Fibroblast of pulmonary artery (primary cell): Measurements from ENCODE around the gene WEE1.
A peak's percentile ranks its signal among the peaks of the same experiment; 100 is the strongest.

Source experiments
- DNase-seq: peaks from one replicate; pipeline ENCODE4 v3.0.0-alpha.2; 2010; ENCODE audit warnings: low read depth
- H3K4me3 ChIP-seq: replicated peaks from 2 replicates; pipeline ENCODE4 v1.5.1; 2011; ENCODE audit warnings: low read depth, mild to moderate bottlenecking, control low read depth, low read length, moderate library complexity
- CTCF ChIP-seq: IDR thresholded peaks from 2 replicates; pipeline ENCODE4 v1.5.1; 2011; ENCODE audit warnings: mild to moderate bottlenecking, control low read depth, low read length, inconsistent platforms; ENCODE audit errors: missing control alignments

The WEE1 gene

GRCh38 chr11:9571071-9571762, 2.3 kb upstream of the WEE1 start:
- no peak overlapping the region for H3K4me3 ChIP-seq
- DNase-seq, result no peak
- no peak for TF ChIP-seq CTCF

GRCh38 chr11:9571763-9572115, 1.7 kb upstream of the WEE1 start:
- TF ChIP-seq CTCF, result no peak
- no peak overlapping the region for H3K4me3 ChIP-seq
- DNase-seq, result no peak

GRCh38 chr11:9573775-9574621, 528 bp downstream of the WEE1 start:
- no peak for TF ChIP-seq CTCF
- H3K4me3 ChIP-seq, result peak overlapping the region; percentile 76
- peak; percentile 13 for DNase-seq

GRCh38 chr11:9574622-9575259, 1.3 kb downstream of the WEE1 start:
- peak overlapping the region; percentile 76 for H3K4me3 ChIP-seq
- peak; percentile 53 for DNase-seq
- TF ChIP-seq CTCF, result no peak

- H3K4me3 ChIP-seq, result peak overlapping the region; percentile 76
- DNase-seq, result peak; percentile 92
- TF ChIP-seq CTCF, result no peak
Observed at GRCh38 chr11:9575260-9576240, 2.1 kb downstream of the WEE1 start.

- DNase-seq, result peak; percentile 67
- no peak for TF ChIP-seq CTCF
Observed at GRCh38 chr11:9576701-9577381, 3.4 kb downstream of the WEE1 start.

More at GRCh38 chr11:9576701-9577381, 3.4 kb downstream of the WEE1 start:
- peak overlapping the region; percentile 76 for H3K4me3 ChIP-seq
